ENCODE data around the gene PTGES2.
A peak's percentile ranks its signal among the peaks of the same experiment; 100 is the strongest.
"Not testable (repeated sequence)": the region's sequence is repeated elsewhere in the genome, so short reads cannot be mapped to it uniquely, and the experiment has no call there.

The PTGES2 gene

GRCh38 chr9:128082151-128082550 is 45.4 kb downstream of the PTGES2 start:
- H3K4me1 Mint-ChIP-seq (ENCODE audit: low read depth in 2 of 2), result peaks cover 33 to 52% of the 10 kb centered on the region in 2 donors
- no peaks in the 10 kb centered on the region for H3K27me3 Mint-ChIP-seq
- H3K27ac Mint-ChIP-seq, result peak overlapping the region in 1 of 2 donors; percentile 83
- no peak overlapping the region for H3K4me3 Mint-ChIP-seq
- H3K9me3 Mint-ChIP-seq, result no peaks in the 10 kb centered on the region
- DNase-seq (no peak), ATAC-seq (replicated peaks) (no peak)
- H3K36me3 Mint-ChIP-seq (ENCODE audit: insufficient read depth), result peaks cover 23% of the 10 kb centered on the region

- peaks cover 25% of the 10 kb centered on the region for H3K36me3 Mint-ChIP-seq (ENCODE audit: insufficient read depth)
- DNase-seq, result no peak
- H3K27me3 Mint-ChIP-seq, result no peaks in the 10 kb centered on the region
- H3K4me3 Mint-ChIP-seq, result no peak overlapping the region
- ATAC-seq (replicated peaks), result no peak
- no peaks in the 10 kb centered on the region for H3K9me3 Mint-ChIP-seq
- peak overlapping the region; percentile 37 to 83 for H3K27ac Mint-ChIP-seq
- peaks cover 35 to 57% of the 10 kb centered on the region in 2 donors for H3K4me1 Mint-ChIP-seq (ENCODE audit: low read depth in 2 of 2)
Observed at GRCh38 chr9:128081056-128081455, 46.5 kb downstream of the PTGES2 start.

GRCh38 chr9:128080206-128080605 is 47.3 kb downstream of the PTGES2 start:
- DNase-seq (no peak), ATAC-seq (replicated peaks) (no peak)
- H3K27me3 Mint-ChIP-seq, result no peaks in the 10 kb centered on the region
- peaks cover 32 to 49% of the 10 kb centered on the region in 2 donors for H3K4me1 Mint-ChIP-seq (ENCODE audit: low read depth in 2 of 2)
- no peak overlapping the region for H3K27ac Mint-ChIP-seq
- peaks cover 18% of the 10 kb centered on the region for H3K36me3 Mint-ChIP-seq (ENCODE audit: insufficient read depth)
- no peaks in the 10 kb centered on the region for H3K9me3 Mint-ChIP-seq
- H3K4me3 Mint-ChIP-seq, result no peak overlapping the region

- no peaks in the 10 kb centered on the region for H3K27me3 Mint-ChIP-seq
- H3K27ac Mint-ChIP-seq, result peak overlapping the region; percentile 67 to 74
- ATAC-seq (replicated peaks) (no peak), DNase-seq (no peak)
- peaks cover 11% of the 10 kb centered on the region for H3K36me3 Mint-ChIP-seq (ENCODE audit: insufficient read depth)
- no peaks in the 10 kb centered on the region for H3K9me3 Mint-ChIP-seq
- H3K4me1 Mint-ChIP-seq (ENCODE audit: low read depth in 2 of 2), result peaks cover 27 to 43% of the 10 kb centered on the region in 2 donors
- peak overlapping the region in 1 of 2 donors; percentile 27 for H3K4me3 Mint-ChIP-seq
Observed at GRCh38 chr9:128078504-128079434, 48.8 kb downstream of the PTGES2 start.

GRCh38 chr9:128077847-128078503 is 49.6 kb downstream of the PTGES2 start:
- no peak for ATAC-seq (replicated peaks)
- peak overlapping the region; percentile 60 to 74 for H3K27ac Mint-ChIP-seq
- no peaks in the 10 kb centered on the region for H3K27me3 Mint-ChIP-seq
- no peak for DNase-seq
- peaks cover 11% of the 10 kb centered on the region for H3K36me3 Mint-ChIP-seq (ENCODE audit: insufficient read depth)
- H3K9me3 Mint-ChIP-seq, result no peaks in the 10 kb centered on the region
- H3K4me1 Mint-ChIP-seq (ENCODE audit: low read depth in 2 of 2), result peaks cover 30 to 46% of the 10 kb centered on the region in 2 donors
- peak overlapping the region in 1 of 2 donors; percentile 27 for H3K4me3 Mint-ChIP-seq

- H3K4me1 Mint-ChIP-seq (ENCODE audit: low read depth in 2 of 2), result peaks cover 46 to 51% of the 10 kb centered on the region in 2 donors
- peak overlapping the region; percentile 46 to 51 for H3K4me3 Mint-ChIP-seq
- no peak for DNase-seq
- no peak for ATAC-seq (replicated peaks)
- H3K36me3 Mint-ChIP-seq (ENCODE audit: insufficient read depth), result peaks cover 14% of the 10 kb centered on the region
- no peaks in the 10 kb centered on the region for H3K27me3 Mint-ChIP-seq
- no peaks in the 10 kb centered on the region for H3K9me3 Mint-ChIP-seq
- H3K27ac Mint-ChIP-seq, result peak overlapping the region in 1 of 2 donors; percentile 89
Observed at GRCh38 chr9:128073253-128073886, 54.2 kb downstream of the PTGES2 start.

GRCh38 chr9:128072144-128073021 is 55.1 kb downstream of the PTGES2 start:
- Mint-ChIP-seq H3K4me1 (ENCODE audit: low read depth in 2 of 2) (peaks cover 39 to 44% of the 10 kb centered on the region in 2 donors), H3K36me3 (ENCODE audit: insufficient read depth) (peaks cover 14% of the 10 kb centered on the region), H3K9me3 (no peaks in the 10 kb centered on the region), H3K4me3 (peak overlapping the region in 1 of 2 donors; percentile 84), H3K27ac (peak overlapping the region in 1 of 2 donors; percentile 89), H3K27me3 (no peaks in the 10 kb centered on the region)
- DNase-seq (peak; percentile 28 to 46 (median 42)), ATAC-seq (replicated peaks) (no peak)

GRCh38 chr9:128071475-128071874 is 56.1 kb downstream of the PTGES2 start:
- peaks cover 36 to 37% of the 10 kb centered on the region in 2 donors for H3K4me1 Mint-ChIP-seq (ENCODE audit: low read depth in 2 of 2)
- H3K36me3 Mint-ChIP-seq (ENCODE audit: insufficient read depth), result not testable (repeated sequence)
- H3K27ac Mint-ChIP-seq, result peak overlapping the region in 1 of 2 donors; percentile 89

GRCh38 chr9:128070874-128071273 is 56.7 kb downstream of the PTGES2 start:
- peak overlapping the region in 1 of 2 donors; percentile 89 for H3K27ac Mint-ChIP-seq
- peaks cover 8% of the 10 kb centered on the region for H3K36me3 Mint-ChIP-seq (ENCODE audit: insufficient read depth)
- DNase-seq (no peak), ATAC-seq (replicated peaks) (no peak)
- no peak overlapping the region for H3K4me3 Mint-ChIP-seq
- H3K9me3 Mint-ChIP-seq, result no peaks in the 10 kb centered on the region
- H3K27me3 Mint-ChIP-seq, result no peaks in the 10 kb centered on the region
- peaks cover 41 to 43% of the 10 kb centered on the region in 2 donors for H3K4me1 Mint-ChIP-seq (ENCODE audit: low read depth in 2 of 2)

More at GRCh38 chr9:128071475-128071874, 56.1 kb downstream of the PTGES2 start:
- DNase-seq; H3K9me3 Mint-ChIP-seq; ATAC-seq (replicated peaks); H3K27me3 Mint-ChIP-seq: not testable (repeated sequence)
- H3K4me3 Mint-ChIP-seq, result peak overlapping the region in 1 of 2 donors; percentile 84
